Right renal pelvis (tissue), 4 donors: Measurements from ENCODE around the gene PLD1. TPM values are rescaled to one million over a fixed set of nuclear protein-coding genes. Genes with fewer than 3 reads are reported as not detected.

Experiments used
- DNase-seq, 4 donors: peaks; one replicate each; pipeline ENCODE4 v3.0.0-alpha.2; 2013; ENCODE audit warnings: low read depth in 4 of 4, low spot score in 3 of 4, missing footprints in 1 of 4
- polyA plus RNA-seq, 4 donors: library from polyadenylated mRNA; unstranded; fragments of 120-200 nt; gene quantifications; one replicate each; pipeline ENCODE4 v1.2.1, GENCODE V29; 2013; ENCODE audit not compliant: insufficient read length in 4 of 4

PLD1 gene
- polyA plus RNA-seq, 4 donors = 9.8 to 12.7 (median 10.9) TPM

- DNase-seq = no peak
Observed at GRCh38 chr3:171776839-171777583, 33.3 kb downstream of the PLD1 start.

DNA sequence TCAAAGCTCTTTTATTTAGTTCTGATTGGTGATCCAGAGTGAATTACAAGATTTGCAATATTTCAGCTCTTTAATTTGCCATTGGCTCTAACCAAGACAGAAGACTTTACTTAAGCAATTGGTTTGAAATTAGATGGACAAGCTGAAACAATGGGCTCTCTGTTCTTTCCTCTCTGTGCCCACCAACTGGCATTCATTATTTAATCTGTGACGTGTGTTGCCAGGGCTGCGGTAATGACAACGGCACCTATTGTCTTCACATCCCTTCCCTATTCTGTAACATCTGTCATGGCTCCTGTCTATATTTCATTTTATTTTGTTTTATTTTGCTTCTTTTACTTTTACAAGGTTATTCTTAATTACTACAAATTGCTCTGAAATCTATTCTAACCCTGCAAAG, 33.9 kb downstream of the PLD1 start:
- DNase-seq = no peak

- no peak for DNase-seq
Observed at GRCh38 chr3:171775943-171776342, 34.3 kb downstream of the PLD1 start.

DNA sequence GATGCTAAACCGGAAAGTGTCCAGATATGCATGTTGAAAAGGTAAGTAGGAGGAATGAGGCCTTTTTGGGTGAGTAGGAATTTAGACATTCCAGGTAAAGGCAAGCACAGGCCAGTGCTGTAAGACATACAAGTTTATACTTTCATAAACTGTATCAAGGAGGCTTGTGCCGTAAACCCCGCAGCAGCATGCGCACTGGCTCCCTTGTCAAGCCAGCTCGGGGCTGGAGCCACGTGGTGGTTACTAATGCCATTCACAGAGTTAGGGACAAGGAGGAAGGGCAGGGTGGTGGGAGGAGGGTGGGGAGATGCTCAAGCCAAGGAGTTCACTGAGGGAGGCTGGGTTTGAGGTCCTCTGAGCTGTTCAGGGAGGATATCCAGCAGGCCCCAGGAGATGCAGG, 35.8 kb downstream of the PLD1 start:
- no peak for DNase-seq

- peak; percentile 37 to 64 (median 56) for DNase-seq
Observed at GRCh38 chr3:171772427-171773056, 37.7 kb downstream of the PLD1 start.

- peak; percentile 38 to 78 (median 63) for DNase-seq
Observed at GRCh38 chr3:171770689-171771620, 39.3 kb downstream of the PLD1 start.

- no peak for DNase-seq
Observed at GRCh38 chr3:171769461-171769860, 40.8 kb downstream of the PLD1 start.

- DNase-seq = no peak
Observed at GRCh38 chr3:171768986-171769385, 41.3 kb downstream of the PLD1 start.

- DNase-seq = no peak
Observed at GRCh38 chr3:171768281-171768900, 41.9 kb downstream of the PLD1 start.

GRCh38 chr3:171765511-171765887, 44.8 kb downstream of the PLD1 start:
- no peak for DNase-seq

DNA sequence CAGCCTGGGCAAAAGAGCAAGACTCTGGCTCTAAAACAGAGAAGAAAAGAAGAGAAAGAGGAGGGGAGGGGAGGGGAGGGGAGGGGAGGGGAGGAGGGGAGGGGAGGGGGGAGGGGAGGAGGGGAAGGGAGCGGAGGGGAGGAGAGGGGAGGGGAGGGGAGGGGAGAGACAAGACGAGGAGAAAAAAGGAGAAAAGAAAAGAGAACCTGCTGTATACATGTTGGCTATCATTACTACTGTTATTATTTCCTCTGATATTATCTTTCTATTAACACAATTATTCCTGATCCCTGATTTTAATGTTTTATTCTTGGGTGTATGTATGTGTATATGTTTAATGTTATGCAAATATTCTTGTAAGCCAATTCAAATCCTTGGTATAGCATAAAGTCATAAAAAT, 46.9 kb downstream of the PLD1 start:
- DNase-seq = no peak

DNA sequence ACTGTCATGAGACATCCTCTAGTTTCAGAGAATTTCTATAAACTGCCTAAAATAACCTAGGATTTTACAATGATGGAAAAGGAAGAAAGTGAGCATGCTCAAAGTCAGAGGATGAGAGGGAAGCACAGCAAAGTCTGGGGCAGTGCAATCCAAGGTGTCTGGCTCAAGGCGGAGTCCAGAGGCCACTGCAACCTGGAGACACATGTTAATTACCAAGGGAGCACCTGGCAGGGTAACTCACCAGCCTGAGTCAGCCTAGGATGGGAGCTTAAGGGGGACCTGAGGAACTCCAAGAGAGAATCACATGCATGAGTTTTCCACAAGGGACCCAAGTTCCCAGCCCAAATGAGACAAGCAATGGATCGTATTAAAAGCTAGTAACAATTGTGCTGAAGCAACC, 49.8 kb downstream of the PLD1 start:
- no peak for DNase-seq

DNA sequence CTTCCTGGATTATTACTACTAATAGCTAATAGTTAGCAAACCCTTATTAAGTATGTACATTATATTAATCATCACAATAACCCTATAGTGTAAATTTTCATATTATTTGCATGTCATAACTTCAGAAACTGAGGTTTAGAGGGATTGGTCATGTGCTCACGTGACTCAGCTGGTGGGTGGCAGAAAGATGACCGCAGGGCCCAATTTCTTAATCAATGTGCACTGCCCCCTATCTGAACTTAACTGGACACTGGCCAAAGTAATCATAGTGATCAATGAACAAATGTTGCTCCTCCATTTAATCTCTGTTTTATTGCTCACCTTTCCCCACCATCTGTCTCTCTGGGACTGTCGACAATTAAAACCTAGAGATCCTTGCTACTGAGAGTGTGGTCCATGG, 52.2 kb downstream of the PLD1 start:
- DNase-seq = no peak

- DNase-seq = no peak
Observed at GRCh38 chr3:171757361-171758034, 52.8 kb downstream of the PLD1 start.

GRCh38 chr3:171755656-171756055, 54.6 kb downstream of the PLD1 start:
- no peak for DNase-seq

GRCh38 chr3:171755015-171755589, 55.2 kb downstream of the PLD1 start:
- no peak for DNase-seq

GRCh38 chr3:171753665-171754408, 56.4 kb downstream of the PLD1 start:
- no peak for DNase-seq

- DNase-seq = no peak
Observed at GRCh38 chr3:171753025-171753472, 57.2 kb downstream of the PLD1 start.

GRCh38 chr3:171752329-171752728, 58.0 kb downstream of the PLD1 start:
- no peak for DNase-seq
